Endodermal cell (in vitro differentiated cells): ENCODE measurements around the gene IFITM1. TPM values are rescaled to one million over a fixed set of nuclear protein-coding genes. Genes with fewer than 3 reads are reported as not detected.

Experiments
- DNase-seq: peaks from one replicate; pipeline ENCODE4 v3.0.0-alpha.2; 2017
- H3K27ac ChIP-seq: 2 replicates; pipeline ENCODE4 v1.5.1; 2013; ENCODE audit warnings: mild to moderate bottlenecking, low read depth, low read length, moderate library complexity
- H3K27me3 ChIP-seq: 2 replicates; pipeline ENCODE4 v1.6.1; 2013; ENCODE audit warnings: mild to moderate bottlenecking, low read length, moderate library complexity; ENCODE audit not compliant: insufficient read depth, control insufficient read depth, poor library complexity, severe bottlenecking
- H3K36me3 ChIP-seq: 2 replicates; pipeline ENCODE4 v1.7.0; 2013; ENCODE audit warnings: mild to moderate bottlenecking, low read length, moderate library complexity; ENCODE audit not compliant: control insufficient read depth, insufficient read depth
- H3K4me1 ChIP-seq: one replicate; pipeline ENCODE4 v1.7.0; 2013; ENCODE audit warnings: low read length; ENCODE audit not compliant: control insufficient read depth, insufficient read depth
- H3K4me3 ChIP-seq: 2 replicates; pipeline ENCODE4 v1.5.1; 2013; ENCODE audit warnings: mild to moderate bottlenecking, low read length, moderate library complexity
- H3K9ac ChIP-seq: 2 replicates; pipeline ENCODE4 v1.6.1; 2013; ENCODE audit warnings: mild to moderate bottlenecking, low read length, moderate library complexity; ENCODE audit not compliant: poor library complexity, severe bottlenecking; ENCODE audit errors: extremely low read depth
- H3K9me3 ChIP-seq: 2 replicates; pipeline ENCODE4 v1.6.1; 2013; ENCODE audit warnings: mild to moderate bottlenecking, low read length, moderate library complexity; ENCODE audit not compliant: control insufficient read depth
- H3K27ac Mint-ChIP-seq: 2 replicates; pipeline ENCODE4 v1.8.0; 2020; ENCODE audit warnings: mixed read lengths
- H3K27me3 Mint-ChIP-seq: 2 replicates; pipeline ENCODE4 v1.8.0; 2021; ENCODE audit warnings: mild to moderate bottlenecking, mixed read lengths; ENCODE audit not compliant: insufficient read depth
- H3K36me3 Mint-ChIP-seq: 2 replicates; pipeline ENCODE4 v1.8.0; 2020; ENCODE audit warnings: low read depth, mixed read lengths
- H3K4me1 Mint-ChIP-seq: 2 replicates; pipeline ENCODE4 v1.8.0; 2020; ENCODE audit warnings: mixed read lengths
- H3K4me3 Mint-ChIP-seq: 2 replicates; pipeline ENCODE4 v1.8.0; 2020; ENCODE audit warnings: mild to moderate bottlenecking, moderate library complexity, mixed read lengths
- H3K9me3 Mint-ChIP-seq: 2 replicates; pipeline ENCODE4 v1.8.0; 2020; ENCODE audit warnings: mild to moderate bottlenecking, mixed read lengths
- CTCF ChIP-seq: fragments of 200-600 bp; sonication (generic); conservative IDR thresholded peaks from 2 replicates; pipeline ENCODE4 v1.5.0; 2021; ENCODE audit warnings: antibody characterized with exemption, mild to moderate bottlenecking
- WGBS, 2 experiments: methylation state at CpG; one replicate each; pipeline versions ENCODE4 v1.1.5 to v1.1.7; 2013; ENCODE audit warnings: missing lambda C conversion rate in 2 of 2, mixed read lengths in 1 of 2; ENCODE audit not compliant: insufficient coverage in 1 of 2, insufficient read length in 1 of 2; 5-methylcytosine and 5-hydroxymethylcytosine counted together
- total RNA-seq, 2 donors: library from RNA; stranded (reverse); fragmentation: NEBNext Ultra II Directional in 1 of 2; extraction: Animal tissue kit (Norgen Biotek cat#: 25700) in 1 of 2; gene quantifications; 2 replicates in 1 of 2; 3 replicates in 1 of 2; pipeline ENCODE4 v1.2.1, GENCODE V29; 2021

Gene IFITM1
- total RNA-seq, 2 donors from 2014 or later = 211 to 558 TPM

- Histone ChIP-seq H3K27me3 (peaks cover 17% of the 10 kb centered on the region), H3K4me3 (peak within 1 kb of the TSS; percentile 79), H3K9me3 (no peaks in the 10 kb centered on the region), H3K36me3 (peaks cover 3% of the 10 kb centered on the region), H3K4me1 (no peaks in the 10 kb centered on the region), H3K27ac (no peak within 1 kb of the TSS), H3K9ac (peak within 1 kb of the TSS; percentile 30)
- Mint-ChIP-seq H3K27ac (peak within 1 kb of the TSS; percentile 55), H3K36me3 (peaks cover 15% of the 10 kb centered on the region), H3K27me3 (peaks cover 24% of the 10 kb centered on the region), H3K4me3 (peak within 1 kb of the TSS; percentile 66), H3K4me1 (peaks cover 15% of the 10 kb centered on the region), H3K9me3 (no peaks in the 10 kb centered on the region)
- no peak for TF ChIP-seq CTCF
- peak; percentile 79 for DNase-seq
- WGBS, 2 experiments = 1% methylated on average over 28 to 95 of the region's 112 CpGs
Observed at GRCh38 chr11:288478-289397, 25.1 kb upstream of the IFITM1 start, which contains the start of gene PGGHG. Gene PGGHG (plus strand): TSS chr11:289126. CDS start chr11:289817, 691 bp downstream.

GRCh38 chr11:289398-289711 lies 24.5 kb upstream of the IFITM1 start:
- H3K27ac ChIP-seq = no peak overlapping the region
- Mint-ChIP-seq H3K9me3 (no peaks in the 10 kb centered on the region), H3K27me3 (peaks cover 23% of the 10 kb centered on the region), H3K4me1 (peaks cover 15% of the 10 kb centered on the region), H3K4me3 (peak overlapping the region; percentile 63), H3K27ac (no peak overlapping the region), H3K36me3 (peaks cover 15% of the 10 kb centered on the region)
- peaks cover 6% of the 10 kb centered on the region for H3K36me3 ChIP-seq
- H3K27me3 ChIP-seq = peaks cover 17% of the 10 kb centered on the region
- 52 to 82% methylated on average over 6 to 10 of the region's 14 CpGs for WGBS, 2 experiments
- H3K9ac ChIP-seq = peak overlapping the region; percentile 3
- DNase-seq = no peak
- TF ChIP-seq CTCF = no peak
- no peaks in the 10 kb centered on the region for H3K4me1 ChIP-seq
- H3K9me3 ChIP-seq = no peaks in the 10 kb centered on the region
- peak overlapping the region; percentile 79 for H3K4me3 ChIP-seq

- peak overlapping the region; percentile 3 for H3K9ac ChIP-seq
- H3K27me3 ChIP-seq = peaks cover 17% of the 10 kb centered on the region
- H3K4me1 Mint-ChIP-seq = peaks cover 15% of the 10 kb centered on the region
- DNase-seq = peak; percentile 55
- H3K9me3 ChIP-seq = no peaks in the 10 kb centered on the region
- H3K9me3 Mint-ChIP-seq = no peaks in the 10 kb centered on the region
- no peak overlapping the region for H3K27ac Mint-ChIP-seq
- no peak overlapping the region for H3K27ac ChIP-seq
- peak overlapping the region; percentile 63 for H3K4me3 Mint-ChIP-seq
- H3K4me1 ChIP-seq = no peaks in the 10 kb centered on the region
- H3K36me3 Mint-ChIP-seq = peaks cover 15% of the 10 kb centered on the region
- H3K4me3 ChIP-seq = peak overlapping the region; percentile 79
- peaks cover 6% of the 10 kb centered on the region for H3K36me3 ChIP-seq
- H3K27me3 Mint-ChIP-seq = peaks cover 22% of the 10 kb centered on the region
- TF ChIP-seq CTCF = no peak
- 91 to 94% methylated on average over 22 to 48 of the region's 48 CpGs for WGBS, 2 experiments
Observed at GRCh38 chr11:289712-290620, 23.9 kb upstream of the IFITM1 start.
